MM.1S (cell line): ENCODE data around the gene FYN.

Source experiments
- DNase-seq: peaks from one replicate; pipeline ENCODE4 v3.0.0-alpha.2; 2015
- H2AFZ ChIP-seq: fragments of 300-600 bp; sonication (generic); 2 replicates; pipeline ENCODE4 v1.6.0; 2016; ENCODE audit warnings: antibody characterized with exemption, low read length
- H3F3A ChIP-seq: fragments of 300-600 bp; sonication (generic); 2 replicates; pipeline ENCODE4 v1.6.1; 2016; ENCODE audit warnings: mild to moderate bottlenecking, antibody characterized with exemption, low read length, moderate library complexity, mixed read lengths; ENCODE audit not compliant: insufficient read depth
- H3K27ac ChIP-seq: fragments of 300-600 bp; sonication (generic); 2 replicates; pipeline ENCODE4 v1.5.1; 2016; ENCODE audit warnings: mild to moderate bottlenecking, low read length
- H3K27me3 ChIP-seq: fragments of 300-600 bp; sonication (generic); replicated peaks from 2 replicates; pipeline ENCODE4 v1.6.0; 2016; ENCODE audit warnings: low read length; ENCODE audit not compliant: insufficient read depth
- H3K36me3 ChIP-seq: fragments of 300-600 bp; sonication (generic); replicated peaks from 2 replicates; pipeline ENCODE4 v1.6.1; 2016; ENCODE audit warnings: mild to moderate bottlenecking, low read length, mixed read lengths; ENCODE audit not compliant: insufficient read depth
- H3K4me1 ChIP-seq: fragments of 300-600 bp; sonication (generic); 2 replicates; pipeline ENCODE4 v1.6.1; 2016; ENCODE audit warnings: low read length, mixed read lengths
- H3K4me2 ChIP-seq: fragments of 300-600 bp; sonication (generic); 2 replicates; pipeline ENCODE4 v1.6.0; 2016; ENCODE audit warnings: low read depth, low read length
- H3K4me3 ChIP-seq: fragments of 300-600 bp; sonication (generic); 2 replicates; pipeline ENCODE4 v1.5.1; 2016; ENCODE audit warnings: low read length, mixed read lengths
- H3K79me2 ChIP-seq: fragments of 300-600 bp; sonication (generic); 2 replicates; pipeline ENCODE4 v1.6.1; 2016; ENCODE audit warnings: mixed run types, low read length, mixed read lengths
- H3K9ac ChIP-seq: fragments of 300-600 bp; sonication (generic); 2 replicates; pipeline ENCODE4 v1.6.1; 2016; ENCODE audit warnings: low read length, mixed read lengths
- H3K9me2 ChIP-seq: fragments of 300-600 bp; sonication (generic); replicated peaks from 2 replicates; pipeline ENCODE4 v1.6.1; 2016; ENCODE audit warnings: mild to moderate bottlenecking, low read length, mixed read lengths; ENCODE audit not compliant: insufficient read depth
- H3K9me3 ChIP-seq: fragments of 300-600 bp; sonication (generic); replicated peaks from 2 replicates; pipeline ENCODE4 v1.6.1; 2016; ENCODE audit warnings: mild to moderate bottlenecking, low read length, mixed read lengths; ENCODE audit not compliant: insufficient read depth
- H4K20me1 ChIP-seq: fragments of 300-600 bp; sonication (generic); 2 replicates; pipeline ENCODE4 v1.6.1; 2016; ENCODE audit warnings: mild to moderate bottlenecking, low read length, moderate library complexity, mixed read lengths; ENCODE audit not compliant: insufficient read depth
- EZH2 ChIP-seq: fragments of 300-600 bp; sonication (generic); optimal IDR thresholded peaks from 2 replicates; pipeline ENCODE3; 2017; ENCODE audit warnings: low read depth, mild to moderate bottlenecking, antibody characterized with exemption, low read length, mixed read lengths
- EZH2phosphoT487 ChIP-seq: fragments of 300-600 bp; sonication (generic); IDR thresholded peaks from 2 replicates; pipeline ENCODE4 v1.6.1; 2018; ENCODE audit warnings: antibody characterized with exemption, low read length
- TF ChIP-seq, protein P1 (sequence below): fragments of 300-600 bp; sonication (generic); IDR thresholded peaks from 2 replicates; pipeline ENCODE4 v1.5.1; 2016; ENCODE audit warnings: antibody characterized with exemption, low read length, mixed read lengths

Gene FYN

DNA sequence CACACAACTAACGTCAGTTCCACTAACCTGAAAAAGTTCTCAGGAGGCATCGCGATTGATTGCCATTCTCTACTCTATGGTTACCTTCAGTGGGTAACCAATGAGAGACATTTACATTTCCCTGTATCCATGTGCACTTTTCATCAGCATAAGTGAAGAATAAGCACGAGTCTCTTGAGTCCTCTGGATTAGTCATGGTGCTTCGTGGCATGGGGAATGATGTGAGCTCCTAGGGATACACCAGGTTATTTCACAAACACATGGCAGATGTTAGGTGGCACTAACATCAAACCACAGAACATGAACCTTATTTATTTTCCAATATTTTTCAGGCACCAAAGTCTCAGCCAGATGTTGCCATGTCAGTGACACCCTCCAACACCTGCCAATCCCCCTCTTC, 64.0 kb downstream of the FYN start:
- H3K9ac ChIP-seq, result no peak overlapping the region
- H3K4me2 ChIP-seq, result no peak overlapping the region
- H3K27me3 ChIP-seq, result no peaks in the 10 kb centered on the region
- no peaks in the 10 kb centered on the region for H3F3A ChIP-seq
- DNase-seq, result no peak
- no peak overlapping the region for H2AFZ ChIP-seq
- H3K9me2 ChIP-seq, result no peaks in the 10 kb centered on the region
- H3K36me3 ChIP-seq, result no peaks in the 10 kb centered on the region
- no peaks in the 10 kb centered on the region for H3K9me3 ChIP-seq
- no peak overlapping the region for H3K4me3 ChIP-seq
- peaks cover 7% of the 10 kb centered on the region; the same call in 1 of the 2 replicates for H3K4me1 ChIP-seq
- TF ChIP-seq, protein P1, sequence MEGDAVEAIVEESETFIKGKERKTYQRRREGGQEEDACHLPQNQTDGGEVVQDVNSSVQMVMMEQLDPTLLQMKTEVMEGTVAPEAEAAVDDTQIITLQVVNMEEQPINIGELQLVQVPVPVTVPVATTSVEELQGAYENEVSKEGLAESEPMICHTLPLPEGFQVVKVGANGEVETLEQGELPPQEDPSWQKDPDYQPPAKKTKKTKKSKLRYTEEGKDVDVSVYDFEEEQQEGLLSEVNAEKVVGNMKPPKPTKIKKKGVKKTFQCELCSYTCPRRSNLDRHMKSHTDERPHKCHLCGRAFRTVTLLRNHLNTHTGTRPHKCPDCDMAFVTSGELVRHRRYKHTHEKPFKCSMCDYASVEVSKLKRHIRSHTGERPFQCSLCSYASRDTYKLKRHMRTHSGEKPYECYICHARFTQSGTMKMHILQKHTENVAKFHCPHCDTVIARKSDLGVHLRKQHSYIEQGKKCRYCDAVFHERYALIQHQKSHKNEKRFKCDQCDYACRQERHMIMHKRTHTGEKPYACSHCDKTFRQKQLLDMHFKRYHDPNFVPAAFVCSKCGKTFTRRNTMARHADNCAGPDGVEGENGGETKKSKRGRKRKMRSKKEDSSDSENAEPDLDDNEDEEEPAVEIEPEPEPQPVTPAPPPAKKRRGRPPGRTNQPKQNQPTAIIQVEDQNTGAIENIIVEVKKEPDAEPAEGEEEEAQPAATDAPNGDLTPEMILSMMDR, result no peak
- TF ChIP-seq EZH2 (no peak), EZH2phosphoT487 (no peak)
- no peaks in the 10 kb centered on the region for H4K20me1 ChIP-seq
- no peak overlapping the region for H3K27ac ChIP-seq
- no peaks in the 10 kb centered on the region for H3K79me2 ChIP-seq

- no peaks in the 10 kb centered on the region for H3K79me2 ChIP-seq
- no peaks in the 10 kb centered on the region for H4K20me1 ChIP-seq
- H3K9me3 ChIP-seq, result no peaks in the 10 kb centered on the region
- no peak overlapping the region for H3K4me2 ChIP-seq
- DNase-seq, result no peak
- H3K9ac ChIP-seq, result no peak overlapping the region
- H3K4me3 ChIP-seq, result no peak overlapping the region
- H2AFZ ChIP-seq, result no peak overlapping the region
- no peak overlapping the region for H3K27ac ChIP-seq
- H3K27me3 ChIP-seq, result no peaks in the 10 kb centered on the region
- H3K4me1 ChIP-seq, result peaks cover 11% of the 10 kb centered on the region
- H3F3A ChIP-seq, result no peaks in the 10 kb centered on the region
- TF ChIP-seq EZH2phosphoT487 (no peak), EZH2 (no peak)
- TF ChIP-seq, protein P1, result no peak
- H3K9me2 ChIP-seq, result no peaks in the 10 kb centered on the region
- H3K36me3 ChIP-seq, result no peaks in the 10 kb centered on the region
Observed at GRCh38 chr6:111808493-111808892, 64.8 kb downstream of the FYN start.

DNA sequence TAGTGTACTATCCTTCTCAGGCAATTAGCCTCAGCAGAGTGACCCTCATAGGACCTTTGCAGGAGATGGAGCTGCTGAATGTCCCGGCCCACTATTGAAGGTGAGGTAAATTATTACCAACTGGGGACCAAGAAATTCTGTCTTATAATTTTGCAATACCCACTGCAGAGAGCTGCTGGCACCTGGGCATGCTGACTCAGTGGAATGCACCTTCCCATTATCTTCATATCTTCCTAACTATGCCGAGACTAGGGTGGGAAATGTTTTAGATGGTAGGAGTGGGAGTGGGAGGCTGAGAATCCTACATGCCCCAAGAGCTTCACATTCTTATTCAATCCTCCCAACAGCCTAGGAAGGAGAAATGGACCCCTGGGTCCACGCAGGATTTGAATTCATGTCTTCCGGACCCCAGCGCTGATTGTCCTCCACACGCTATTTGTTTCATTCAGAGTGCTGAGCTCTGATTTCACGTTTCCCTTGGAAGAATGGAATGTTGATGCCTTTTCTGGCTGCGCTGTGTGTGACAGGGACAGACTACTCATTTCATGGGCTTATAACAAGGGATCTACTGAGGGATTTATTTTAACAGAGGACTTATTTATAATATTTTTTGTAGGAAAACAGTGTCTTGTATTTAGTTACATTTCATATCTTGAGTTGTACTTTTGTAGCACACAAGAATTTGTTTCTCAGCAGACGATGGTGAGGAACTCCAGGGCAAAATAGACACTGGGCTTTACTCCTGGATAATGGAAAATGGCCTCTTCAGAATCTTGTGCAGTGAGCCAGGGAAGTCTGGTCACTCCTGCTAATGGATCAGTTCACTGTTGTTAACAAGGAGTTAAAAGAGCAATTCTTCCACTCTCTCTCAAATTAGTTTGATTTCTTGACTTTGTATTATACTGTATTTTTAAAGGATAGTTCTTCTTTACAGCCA, 66.4 kb downstream of the FYN start:
- TF ChIP-seq, protein P1, result no peak
- no peak for TF ChIP-seq EZH2phosphoT487
- no peak for TF ChIP-seq EZH2
- no peak overlapping the region for H3K4me3 ChIP-seq
- no peaks in the 10 kb centered on the region for H4K20me1 ChIP-seq
- no peaks in the 10 kb centered on the region for H3K27me3 ChIP-seq
- H3K9me2 ChIP-seq, result no peaks in the 10 kb centered on the region
- H3K4me2 ChIP-seq, result no peak overlapping the region
- H3K9ac ChIP-seq, result no peak overlapping the region
- H2AFZ ChIP-seq, result no peak overlapping the region
- H3F3A ChIP-seq, result no peaks in the 10 kb centered on the region
- no peaks in the 10 kb centered on the region for H3K79me2 ChIP-seq
- no peaks in the 10 kb centered on the region for H3K36me3 ChIP-seq
- no peak overlapping the region for H3K27ac ChIP-seq
- no peak for DNase-seq
- no peaks in the 10 kb centered on the region for H3K9me3 ChIP-seq
- H3K4me1 ChIP-seq, result peaks cover 19% of the 10 kb centered on the region
